Lower lobe of right lung (tissue), 2 donors: ENCODE measurements around the gene MATK. TPM values are rescaled to one million over a fixed set of nuclear protein-coding genes. Genes with fewer than 3 reads are reported as not detected.

Source experiments
- ATAC-seq, 2 donors: fragments of 200-7000 bp; cut with Tn5 transposase; one replicate each; pipeline ENCODE4 v1.9.1; 2020 to 2022; ENCODE audit warnings: mild to moderate bottlenecking in 2 of 2, moderate library complexity in 2 of 2
- DNase-seq: peaks from one replicate; pipeline ENCODE4 v3.0.0-alpha.2; 2020
- H3K27ac ChIP-seq: fragments of 200-600 bp; one replicate; pipeline ENCODE4 v1.8.0; 2022
- H3K27me3 ChIP-seq: fragments of 200-600 bp; one replicate; pipeline ENCODE4 v1.8.0; 2022; ENCODE audit warnings: low read depth
- H3K36me3 ChIP-seq: fragments of 200-600 bp; one replicate; pipeline ENCODE4 v1.8.0; 2022; ENCODE audit warnings: mild to moderate bottlenecking
- H3K4me1 ChIP-seq: fragments of 200-600 bp; one replicate; pipeline ENCODE4 v1.8.0; 2022
- H3K4me3 ChIP-seq: fragments of 200-600 bp; one replicate; pipeline ENCODE4 v1.8.0; 2022; ENCODE audit warnings: mild to moderate bottlenecking
- H3K9me3 ChIP-seq: fragments of 200-600 bp; one replicate; pipeline ENCODE4 v1.8.0; 2022
- CTCF ChIP-seq: fragments of 200-600 bp; IDR thresholded peaks from one replicate; pipeline ENCODE4 v1.8.0; 2022; ENCODE audit warnings: antibody characterized with exemption, mild to moderate bottlenecking
- intact Hi-C: fragments of 100-400 bp; cut with DNase I; formaldehyde crosslinking; loops from one replicate; pipeline ENCODE4 v1.11.0; 2022
- long read RNA-seq: library from polyadenylated mRNA; unstranded; transcript quantifications from one replicate; pipeline ENCODE4 v2.0.0, GENCODE V29; 2021
- total RNA-seq: library from RNA; stranded (reverse); fragmentation: NEBNext Ultra II Directional; extraction: Animal tissue kit (Norgen Biotek cat#: 25700); gene quantifications from one replicate; pipeline ENCODE4 v1.2.1, GENCODE V29; 2021
- donor health status: DM: no; HTN: yes; CAD: no; lungs with severe emphysema.

The MATK gene
- 11.3 TPM for total RNA-seq
- long read RNA-seq, transcript MATK-201 (14 exons, 2,133 nt): major isoform, 24 of 51 reads
- long read RNA-seq, partial matches to known transcripts: 15 of 51 reads
- long read RNA-seq, other reads (novel, unspliced or antisense): 8 of 51 reads

GRCh38 chr19:3785938-3786824 lies at the start of gene MATK:
TSS of gene MATK (minus strand) at chr19:3786381. CDS start at chr19:3785135, 1,246 bp downstream.
- H3K4me1 ChIP-seq: peaks cover 5% of the 10 kb centered on the region
- intact Hi-C loops: no loop called here
- peaks cover 14% of the 10 kb centered on the region for H3K9me3 ChIP-seq
- H3K27me3 ChIP-seq: peaks cover 13% of the 10 kb centered on the region
- ATAC-seq (peak; percentile 4 to 8), DNase-seq (no peak)
- H3K27ac ChIP-seq: peak within 1 kb of the TSS; percentile 36
- no peaks in the 10 kb centered on the region for H3K36me3 ChIP-seq
- H3K4me3 ChIP-seq: peak within 1 kb of the TSS; percentile 59
- TF ChIP-seq CTCF: no peak

- Histone ChIP-seq H3K4me3 (no peak overlapping the region), H3K27me3 (peaks cover 27% of the 10 kb centered on the region), H3K27ac (no peak overlapping the region), H3K36me3 (no peaks in the 10 kb centered on the region), H3K9me3 (no peaks in the 10 kb centered on the region), H3K4me1 (no peaks in the 10 kb centered on the region)
- no peak for TF ChIP-seq CTCF
- ATAC-seq (no peak), DNase-seq (no peak)
- intact Hi-C loops: no loop called here
Observed at GRCh38 chr19:3835055-3835435, 48.9 kb upstream of the MATK start.

- H3K4me1 ChIP-seq: no peaks in the 10 kb centered on the region
- peaks cover 28% of the 10 kb centered on the region for H3K27me3 ChIP-seq
- no peaks in the 10 kb centered on the region for H3K36me3 ChIP-seq
- H3K9me3 ChIP-seq: no peaks in the 10 kb centered on the region
- intact Hi-C loops: no loop called here
- H3K27ac ChIP-seq: no peak overlapping the region
- TF ChIP-seq CTCF: no peak
- no peak for ATAC-seq
- no peak for DNase-seq
- no peak overlapping the region for H3K4me3 ChIP-seq
Observed at GRCh38 chr19:3834349-3835054, 48.3 kb upstream of the MATK start.

GRCh38 chr19:3833578-3834348 lies 47.6 kb upstream of the MATK start:
- Histone ChIP-seq H3K36me3 (no peaks in the 10 kb centered on the region), H3K27me3 (peaks cover 27% of the 10 kb centered on the region), H3K4me1 (no peaks in the 10 kb centered on the region), H3K9me3 (no peaks in the 10 kb centered on the region), H3K27ac (no peak overlapping the region), H3K4me3 (no peak overlapping the region)
- TF ChIP-seq CTCF: no peak
- ATAC-seq: no peak
- no peak for DNase-seq
- intact Hi-C loops: no loop called here

- intact Hi-C loops: no loop called here
- ATAC-seq: no peak
Observed at GRCh38 chr19:3832001-3832400, 45.8 kb upstream of the MATK start.

More at GRCh38 chr19:3832001-3832400, 45.8 kb upstream of the MATK start:
- Histone ChIP-seq H3K27ac (no peak overlapping the region), H3K27me3 (peaks cover 25% of the 10 kb centered on the region), H3K36me3 (no peaks in the 10 kb centered on the region), H3K4me3 (no peak overlapping the region), H3K4me1 (no peaks in the 10 kb centered on the region), H3K9me3 (no peaks in the 10 kb centered on the region)
- no peak for DNase-seq
- TF ChIP-seq CTCF: no peak
